NCI-H345 (cell line): Measurements from ENCODE around the gene PAK1.

ENCODE experiments used
- DNase-seq: peaks from one replicate; lab custom pipeline; 2025; lab: John Stamatoyannopoulos, UW

Gene PAK1

DNA sequence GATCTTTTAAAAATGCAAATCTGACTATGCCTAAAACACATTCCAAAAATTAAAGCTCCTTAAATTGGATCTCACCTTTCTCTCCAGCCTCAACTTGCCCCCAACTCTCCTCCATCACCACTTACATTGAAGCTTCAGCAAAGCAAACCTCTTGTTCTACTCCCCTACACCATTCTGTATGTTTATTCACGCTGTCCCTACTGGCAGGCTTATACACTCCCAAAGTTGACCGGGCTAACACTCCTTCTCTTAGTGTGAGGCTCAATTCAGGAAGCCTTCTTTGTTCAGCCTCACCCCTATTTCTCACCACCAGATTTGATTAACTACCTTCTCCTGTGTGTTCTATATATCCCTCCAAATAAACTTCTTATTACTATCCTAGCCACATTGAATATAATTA, 170.6 kb downstream of the PAK1 start:
- no peak for DNase-seq

DNA sequence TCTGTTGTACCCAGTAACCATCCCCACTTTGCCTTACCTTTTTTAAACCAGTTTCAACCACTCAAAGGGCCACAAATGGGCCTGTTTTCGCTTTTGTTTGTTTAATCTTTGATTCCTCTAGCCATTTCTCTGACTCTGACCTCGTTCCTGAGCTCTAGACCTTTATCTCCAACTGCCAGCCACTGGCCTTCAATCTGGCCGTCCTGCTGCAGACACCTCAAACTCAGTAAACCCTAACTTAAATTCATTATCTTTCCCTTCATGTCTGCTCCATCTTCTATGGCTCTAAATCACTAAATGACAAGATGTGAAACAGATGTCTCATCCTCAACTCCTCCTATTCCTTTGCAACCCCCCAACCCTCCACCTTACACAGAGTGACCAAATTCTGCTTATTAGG, 171.1 kb downstream of the PAK1 start:
- DNase-seq, result no peak

DNA sequence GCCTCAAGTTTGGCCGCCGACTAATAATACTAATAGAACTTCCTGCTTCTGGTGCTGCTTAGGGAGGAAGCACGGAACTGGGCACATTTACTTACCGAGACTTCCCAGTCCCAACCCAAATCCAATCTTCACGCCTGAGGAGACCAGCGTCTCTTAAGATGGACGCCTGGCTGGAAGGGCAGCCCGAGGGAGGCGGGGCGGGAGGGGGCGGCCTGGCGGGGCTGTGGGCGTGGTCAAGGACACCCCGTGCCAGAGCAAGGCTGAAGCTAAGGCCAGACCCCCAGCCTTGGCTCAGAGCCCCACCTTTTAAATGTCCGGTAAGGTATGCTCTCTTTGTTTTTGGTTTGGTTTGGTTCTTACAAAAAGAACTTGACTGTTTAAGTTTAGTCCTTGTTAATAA, 172.4 kb downstream of the PAK1 start, which contains the start of gene GDPD4:
GDPD4 (minus strand) TSS at position 177 of the 400 bp plus-strand sequence. CDS start 16,549 bp downstream, outside the sequence.
- DNase-seq, result no peak

DNA sequence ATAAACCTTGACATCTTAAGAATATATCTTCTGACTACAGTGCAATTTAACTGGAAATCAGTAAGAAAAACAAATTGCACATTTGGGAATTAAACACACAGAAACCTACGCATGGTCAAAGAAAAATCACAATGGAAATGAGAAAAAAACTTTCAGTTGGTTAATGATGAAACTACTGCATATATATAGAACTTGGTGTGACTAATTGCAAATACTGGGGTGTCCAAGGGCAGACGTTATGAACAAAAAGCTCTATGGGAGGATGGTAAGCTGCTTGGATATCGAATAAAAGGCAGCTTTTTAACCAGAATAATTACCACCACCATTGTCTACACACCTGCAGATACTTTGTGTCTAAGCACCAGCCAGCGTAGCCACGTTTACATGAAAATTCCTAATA, 173.2 kb downstream of the PAK1 start:
- no peak for DNase-seq

DNA sequence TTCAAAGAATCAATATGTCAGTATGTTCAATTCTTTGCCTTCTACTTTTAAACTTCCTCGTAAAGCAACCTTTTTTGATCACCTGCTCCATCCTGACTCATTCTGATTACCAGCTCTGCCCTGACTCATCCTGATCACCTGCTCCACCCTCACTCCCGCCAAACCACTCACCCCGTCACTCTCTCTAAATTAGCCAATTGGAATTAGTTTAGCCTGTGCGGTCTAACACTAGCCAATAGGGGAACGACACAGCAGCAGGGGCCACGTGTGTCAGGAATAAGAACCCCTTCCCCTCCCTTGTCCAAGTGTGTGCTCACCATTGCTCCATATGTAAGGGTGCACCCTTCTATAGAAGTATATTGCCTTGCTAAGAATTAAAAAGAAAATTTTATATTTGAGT, 173.9 kb downstream of the PAK1 start:
- peak; percentile 21 for DNase-seq

DNA sequence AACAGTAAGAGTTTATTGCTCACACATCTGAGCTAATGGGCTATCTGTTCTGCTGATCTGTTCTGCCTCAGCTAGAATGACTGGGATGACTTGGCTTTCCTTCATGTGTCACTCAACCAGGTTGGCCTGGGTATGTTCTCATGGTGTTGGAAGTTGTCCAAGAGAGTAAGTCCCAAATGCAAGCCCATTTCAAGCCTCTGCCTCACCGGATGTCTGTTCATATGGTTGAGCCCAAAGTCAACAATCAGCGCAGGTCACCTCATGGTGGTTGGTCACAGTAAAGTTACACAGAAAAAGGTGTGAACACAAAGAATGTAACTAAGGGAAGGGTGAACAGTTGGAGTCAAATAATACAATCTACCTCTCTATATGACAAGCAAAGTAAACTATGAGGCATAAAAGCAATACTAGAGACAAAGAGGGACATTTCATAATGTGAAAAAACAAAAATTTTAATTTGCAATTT, 174.3 kb downstream of the PAK1 start:
- DNase-seq, result peak; percentile 77

DNA sequence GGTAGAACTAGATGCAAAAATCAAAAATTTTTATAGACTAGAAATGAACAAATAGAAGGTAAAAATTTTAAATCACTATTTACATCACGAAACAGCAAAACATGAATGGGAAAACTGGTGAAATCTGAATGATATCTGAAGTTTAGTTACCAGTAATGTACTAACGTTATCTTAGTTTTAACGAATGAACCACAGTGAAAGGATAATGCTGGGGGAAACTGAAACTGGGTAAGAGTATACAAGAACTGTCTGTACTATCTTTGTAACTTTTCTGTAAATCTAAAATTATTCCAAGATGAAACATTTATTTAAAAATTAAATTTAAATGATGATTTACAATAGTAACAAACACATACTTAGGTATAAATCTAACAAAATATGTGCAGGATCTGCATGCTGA, 179.9 kb downstream of the PAK1 start:
- no peak for DNase-seq

DNA sequence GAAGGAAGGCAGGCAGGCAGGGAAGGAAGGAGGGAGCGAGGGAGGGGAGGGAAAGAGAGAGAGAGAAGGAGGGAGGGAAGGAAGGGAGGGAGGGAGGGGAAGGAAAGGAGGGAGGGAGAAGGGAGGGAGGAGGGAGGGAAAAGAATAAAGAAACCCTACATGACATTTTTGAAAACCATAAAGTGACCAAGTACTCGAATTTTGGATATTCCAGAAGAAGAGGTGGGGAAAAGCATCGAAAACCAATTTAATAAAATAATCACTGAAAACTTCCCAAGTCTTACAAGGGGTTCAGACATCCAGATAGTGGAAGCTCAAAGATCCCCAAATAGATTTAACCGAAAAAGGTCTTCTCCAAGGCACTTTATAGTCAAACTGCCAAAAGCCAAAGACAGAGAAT, 184.2 kb downstream of the PAK1 start:
- no peak for DNase-seq

DNA sequence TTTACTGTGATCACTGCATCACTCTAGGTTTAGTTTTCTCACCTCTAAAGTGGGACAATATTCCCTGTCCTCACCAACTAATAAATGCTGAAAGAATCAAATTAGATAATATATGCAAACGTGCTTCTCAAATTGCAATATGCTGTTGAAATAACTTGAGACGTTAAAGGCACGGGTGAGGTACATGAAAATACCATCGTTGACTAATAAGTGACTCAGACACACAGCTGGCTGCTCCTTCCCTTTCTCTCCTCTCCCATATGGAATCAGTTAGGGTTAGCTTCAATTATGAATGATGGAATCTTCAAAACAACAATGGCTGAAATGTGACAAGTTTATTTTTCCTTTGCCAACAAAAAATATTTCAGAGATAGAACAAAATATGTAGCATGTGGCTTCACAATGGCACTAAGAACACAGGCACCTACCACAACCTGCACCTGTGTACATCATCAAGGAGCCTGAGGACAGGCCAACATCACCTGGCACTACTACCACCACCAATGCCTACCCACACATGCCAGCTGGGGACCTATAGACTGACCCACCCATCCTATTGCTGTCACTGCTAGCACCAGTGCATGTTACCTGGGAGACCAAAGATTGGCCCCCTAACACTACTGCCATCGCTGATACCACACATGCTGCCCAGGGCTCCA, 186.2 kb downstream of the PAK1 start:
- no peak for DNase-seq

DNA sequence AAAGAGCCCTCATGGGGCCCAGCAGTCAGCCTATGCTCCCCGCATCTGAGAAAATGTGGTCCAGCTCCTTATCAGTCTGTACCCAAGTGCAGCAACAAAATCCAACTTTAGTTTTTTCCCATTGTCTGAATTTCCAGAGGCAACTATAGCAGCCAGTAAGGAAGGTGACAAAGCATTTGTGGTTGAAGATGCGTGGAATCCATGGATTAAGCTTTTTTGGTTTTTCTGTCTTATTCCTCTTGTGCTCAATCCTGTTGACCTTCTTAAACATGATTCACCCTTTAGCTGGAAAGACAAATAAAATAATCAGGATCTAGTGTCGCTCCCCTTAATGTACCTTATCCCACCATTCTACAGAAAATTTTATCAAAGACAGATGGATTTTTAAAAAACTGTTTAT, 186.8 kb downstream of the PAK1 start:
- DNase-seq, result no peak

DNA sequence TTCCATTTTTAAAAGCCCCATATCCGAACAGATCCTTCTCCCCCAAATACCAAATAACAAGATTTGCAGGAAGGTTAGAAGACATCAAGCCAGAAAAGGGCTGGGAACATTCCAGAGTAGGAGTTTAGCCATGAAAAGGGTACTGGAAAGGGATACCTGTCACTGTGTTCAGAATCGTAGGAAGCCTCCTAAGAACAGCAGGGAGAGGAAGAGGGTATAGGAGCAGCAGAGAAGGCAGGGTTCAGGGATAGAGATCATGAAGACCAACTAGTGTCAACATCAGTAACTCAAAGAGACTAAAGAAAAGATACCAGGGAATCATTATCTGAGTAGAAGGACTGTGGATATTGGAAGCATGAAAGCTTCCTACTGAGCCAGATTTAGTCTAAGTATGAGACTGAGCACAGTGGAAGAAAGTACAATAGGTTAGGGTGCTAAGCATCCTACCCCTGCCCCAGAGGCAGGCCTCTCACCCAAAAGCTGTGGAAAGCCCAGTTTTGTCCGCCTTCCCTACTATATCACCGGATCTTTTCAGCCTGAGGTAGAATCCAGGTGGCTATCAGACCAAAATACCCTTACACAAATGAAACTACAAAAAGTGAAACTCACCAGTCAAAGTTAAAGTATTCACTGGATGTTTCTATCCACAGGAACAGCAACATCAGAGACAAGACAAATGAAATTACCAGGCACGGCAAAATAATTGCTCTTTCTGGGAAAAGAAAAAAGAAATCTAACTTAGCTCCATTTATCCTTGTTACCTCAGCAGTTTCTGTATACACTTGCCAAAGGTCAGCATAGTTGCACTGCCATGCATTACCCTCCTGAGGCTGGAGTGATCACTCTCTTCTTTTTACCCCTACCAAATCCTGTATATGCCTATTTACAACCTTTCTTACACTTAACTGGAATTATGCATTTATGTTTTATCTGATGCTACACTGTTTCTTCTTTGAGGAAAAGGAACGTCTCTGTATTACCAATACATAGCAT, 189.1 kb downstream of the PAK1 start:
- no peak for DNase-seq

DNA sequence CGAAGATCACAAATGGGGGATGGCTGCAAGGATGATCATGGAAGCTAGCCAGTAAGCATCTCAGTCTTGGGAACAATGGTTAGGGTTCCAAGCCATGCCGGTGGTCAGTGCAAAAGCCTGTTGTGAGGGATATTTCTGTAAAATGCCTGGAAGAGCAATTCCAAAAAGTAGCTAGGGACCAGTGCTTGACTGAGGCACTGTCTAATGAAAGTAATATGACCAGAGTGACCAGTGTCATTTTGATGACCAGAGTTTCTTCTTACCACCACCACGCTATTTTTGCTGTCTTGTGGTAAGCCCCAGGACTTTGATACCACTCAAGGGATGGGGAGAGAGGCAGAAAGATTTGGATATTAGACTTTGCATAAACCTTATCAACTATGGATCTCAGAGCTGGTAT, 190.8 kb downstream of the PAK1 start:
- DNase-seq, result no peak

DNA sequence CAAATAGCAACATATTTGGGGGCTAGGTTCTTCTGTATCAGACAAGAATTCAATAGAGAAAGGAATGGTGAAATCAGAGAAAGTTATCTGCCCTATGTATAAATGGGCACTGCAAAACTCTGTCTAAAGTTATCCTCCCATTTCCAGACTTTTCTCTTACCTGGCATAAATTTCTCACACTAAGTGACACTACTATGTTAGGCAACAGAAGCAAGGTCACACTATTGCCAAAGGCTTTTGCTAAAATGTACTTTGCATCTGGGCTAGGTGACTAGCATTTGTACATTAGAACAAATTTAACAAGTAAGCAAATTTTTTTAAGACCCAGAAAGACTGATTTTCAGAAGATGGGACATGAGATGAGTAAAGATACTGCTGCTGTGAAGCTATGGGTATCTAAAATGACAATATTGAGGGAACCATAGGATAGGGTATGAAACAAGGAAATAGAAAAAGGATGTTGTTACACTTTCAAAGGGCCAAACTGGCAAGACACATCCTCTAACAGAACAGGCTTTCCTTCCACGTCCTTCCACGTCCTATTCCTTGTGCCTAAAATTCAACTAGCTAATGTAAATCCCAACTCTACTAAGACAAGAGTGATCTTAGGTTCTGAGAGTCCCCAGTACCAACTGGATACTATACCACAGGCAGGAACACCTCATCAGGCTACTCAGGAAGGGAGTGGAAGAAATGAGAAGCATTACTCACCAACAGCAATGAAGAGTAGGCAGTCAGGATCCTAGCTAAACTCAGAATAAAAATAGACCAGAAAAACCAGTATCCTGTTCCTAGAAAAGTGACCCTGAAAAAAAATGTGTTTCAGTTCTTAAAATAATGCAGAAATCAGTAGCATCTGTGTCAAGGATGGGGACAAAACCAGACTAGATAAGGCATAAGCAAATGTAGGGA, 195.0 kb downstream of the PAK1 start:
- no peak for DNase-seq

DNA sequence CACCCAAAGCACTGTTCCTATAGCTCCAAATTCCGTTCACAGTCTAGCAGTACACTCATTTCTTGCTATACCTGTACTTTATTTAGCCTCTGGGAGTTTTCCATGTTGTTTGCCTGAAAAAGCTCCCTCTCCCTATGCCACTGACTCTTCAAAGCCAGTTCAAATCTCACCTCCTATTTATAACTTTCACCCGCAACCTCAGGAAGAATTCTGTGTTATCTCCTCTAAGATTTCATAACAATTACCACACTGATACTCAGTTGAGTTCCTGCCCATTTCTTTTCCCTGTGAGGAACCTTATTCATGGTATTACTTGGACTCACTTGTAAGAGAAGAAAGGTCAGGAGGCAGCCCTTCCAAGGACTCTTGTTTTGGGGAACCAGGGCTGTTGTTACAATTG, 197.6 kb downstream of the PAK1 start:
- DNase-seq, result no peak
